Activated CD4-positive, alpha-beta T cell treated with anti-CD3 and anti-CD28 coated beads, Interleukin-2, amount 10 ng/mL, durations not matched to agents 7 days and 5 days (primary cell): ENCODE data around the gene AOPEP. TPM values are rescaled to one million over a fixed set of nuclear protein-coding genes. Genes with fewer than 3 reads are reported as not detected.

Experiments used
- CTCF ChIA-PET: fragments of 350-600 bp; sonication (Branson Sonifier 250); formaldehyde crosslinking; loops from one replicate; lab custom pipeline; 2021; ENCODE audit warnings: antibody characterized with exemption; lab: Charles Lee
- POLR2A ChIA-PET: fragments of 350-600 bp; sonication (Branson Sonifier 250); formaldehyde crosslinking; loops from one replicate; lab custom pipeline; 2021; ENCODE audit warnings: antibody characterized with exemption; lab: Charles Lee
- DNase-seq: peaks from one replicate; pipeline ENCODE4 v3.0.0-alpha.2; 2020
- H3K27ac Mint-ChIP-seq: one replicate; pipeline ENCODE4 v1.8.0; 2021; ENCODE audit warnings: mild to moderate bottlenecking, moderate library complexity, mixed read lengths
- H3K27me3 Mint-ChIP-seq: one replicate; pipeline ENCODE4 v1.8.0; 2021; ENCODE audit warnings: mixed read lengths
- H3K36me3 Mint-ChIP-seq: one replicate; pipeline ENCODE4 v1.8.0; 2021; ENCODE audit warnings: low read depth, mixed read lengths
- H3K4me1 Mint-ChIP-seq: one replicate; pipeline ENCODE4 v1.8.0; 2021; ENCODE audit warnings: mixed read lengths
- H3K4me3 Mint-ChIP-seq: one replicate; pipeline ENCODE4 v1.8.0; 2021; ENCODE audit warnings: mild to moderate bottlenecking, moderate library complexity, mixed read lengths
- H3K9me3 Mint-ChIP-seq: one replicate; pipeline ENCODE4 v1.8.0; 2021; ENCODE audit warnings: mixed read lengths
- total RNA-seq, 2 experiments: library from RNA; stranded (reverse); gene quantifications; one replicate each; pipeline ENCODE4 v1.2.3, GENCODE V29; 2021

Gene AOPEP
- total RNA-seq, 2 experiments from 2014 or later, result 9.7 to 10.7 TPM

DNA sequence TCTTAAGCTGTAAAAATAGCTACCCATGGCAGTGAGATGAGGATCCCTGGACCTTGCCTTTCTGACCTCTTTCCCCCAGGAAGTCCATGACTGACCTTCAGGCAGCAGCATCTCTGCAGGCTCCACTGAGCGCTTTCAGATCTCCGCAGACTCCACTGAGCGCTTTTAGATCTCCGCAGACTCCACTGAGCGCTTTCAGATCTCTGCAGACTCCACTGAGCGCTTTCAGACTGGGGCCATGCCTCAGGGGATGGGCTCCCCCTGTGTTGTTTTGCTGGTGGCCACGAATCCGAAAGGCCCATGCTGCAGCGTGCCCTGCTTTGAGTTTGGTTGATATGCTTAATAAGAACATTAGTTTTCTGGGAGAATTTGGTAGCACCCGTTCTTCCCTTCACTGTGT lies 336.8 kb downstream of the AOPEP start:
- ChIA-PET CTCF (no interaction called here), POLR2A (interaction anchor here (0.7 kb wide), 2 partner anchors 113 to 394 kb away, joined by 3 to 6 read pairs; no protein-coding TSS in a partner anchor)
- H3K27ac Mint-ChIP-seq, result no peak overlapping the region
- H3K4me3 Mint-ChIP-seq, result no peak overlapping the region
- H3K27me3 Mint-ChIP-seq, result no peaks in the 10 kb centered on the region
- H3K9me3 Mint-ChIP-seq, result no peaks in the 10 kb centered on the region
- no peak for DNase-seq
- peaks cover 2% of the 10 kb centered on the region for H3K36me3 Mint-ChIP-seq
- H3K4me1 Mint-ChIP-seq, result peaks cover 6% of the 10 kb centered on the region

DNA sequence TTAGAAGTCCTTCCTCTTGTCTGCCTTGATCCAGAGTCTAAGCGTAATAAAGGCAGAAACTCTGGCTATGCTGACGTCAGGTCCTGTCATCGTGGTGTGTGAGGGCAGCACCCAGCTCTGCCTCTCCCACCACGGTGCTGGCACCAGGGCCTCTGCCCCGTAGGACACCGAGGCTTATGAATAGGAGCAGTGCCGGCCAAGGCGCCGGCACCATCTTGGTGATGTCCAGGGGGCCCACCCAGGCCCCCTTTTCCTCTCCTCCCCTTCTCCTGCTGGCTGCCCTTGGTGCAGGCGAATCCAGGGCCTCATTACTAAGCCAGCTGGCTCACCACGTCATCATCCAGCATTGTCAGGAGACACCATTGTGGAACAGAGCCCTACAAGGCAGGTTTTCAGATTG lies 338.7 kb downstream of the AOPEP start:
- ChIA-PET CTCF (no interaction called here), POLR2A (no interaction called here)
- H3K9me3 Mint-ChIP-seq, result no peaks in the 10 kb centered on the region
- peaks cover 6% of the 10 kb centered on the region for H3K4me1 Mint-ChIP-seq
- no peak overlapping the region for H3K27ac Mint-ChIP-seq
- no peak overlapping the region for H3K4me3 Mint-ChIP-seq
- H3K27me3 Mint-ChIP-seq, result no peaks in the 10 kb centered on the region
- H3K36me3 Mint-ChIP-seq, result peaks cover 2% of the 10 kb centered on the region
- no peak for DNase-seq

DNA sequence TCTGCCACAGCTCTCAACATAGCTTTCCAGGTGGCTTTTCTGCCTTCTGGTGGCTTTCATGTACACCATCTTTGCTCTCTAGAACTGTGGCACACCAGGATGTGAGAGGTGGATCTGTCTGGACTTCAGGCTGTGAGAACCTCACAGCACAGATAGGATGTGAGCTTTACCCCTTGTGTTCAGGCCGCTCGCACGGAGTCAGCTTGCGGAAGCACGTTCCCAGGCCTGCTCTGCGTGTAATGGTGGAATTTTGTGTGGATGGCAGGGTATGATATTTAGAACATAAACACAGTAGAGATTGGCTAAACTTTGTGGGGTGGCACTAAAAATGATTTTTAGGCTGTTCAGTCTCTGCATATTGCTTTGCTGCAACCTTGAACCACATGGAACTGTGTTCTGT lies 340.6 kb downstream of the AOPEP start:
- ChIA-PET CTCF (no interaction called here), POLR2A (no interaction called here)
- no peak for DNase-seq
- Mint-ChIP-seq H3K27ac (no peak overlapping the region), H3K4me3 (no peak overlapping the region), H3K36me3 (no peaks in the 10 kb centered on the region), H3K4me1 (peaks cover 3% of the 10 kb centered on the region), H3K27me3 (no peaks in the 10 kb centered on the region), H3K9me3 (no peaks in the 10 kb centered on the region)

DNA sequence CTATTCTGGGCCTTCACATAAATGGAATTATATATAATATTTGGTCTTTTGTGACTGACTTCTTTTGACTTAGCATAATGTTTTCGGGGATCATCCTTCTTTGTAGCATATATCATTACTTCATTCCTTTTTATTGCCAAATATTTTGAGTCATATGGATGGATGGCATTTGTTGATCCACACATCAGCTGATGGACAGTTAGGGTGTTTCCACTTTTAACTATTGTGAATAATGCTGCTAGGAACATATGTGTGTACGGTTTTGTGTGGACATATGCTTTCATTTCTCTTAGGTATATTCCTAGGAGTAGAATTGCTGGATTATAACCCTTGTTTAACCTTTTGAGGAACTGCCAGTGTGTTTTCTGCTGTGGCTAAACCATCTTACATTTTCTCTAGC lies 341.4 kb downstream of the AOPEP start:
- CTCF ChIA-PET, result no interaction called here
- Mint-ChIP-seq H3K4me3 (no peak overlapping the region), H3K4me1 (no peaks in the 10 kb centered on the region), H3K9me3 (no peaks in the 10 kb centered on the region), H3K36me3 (no peaks in the 10 kb centered on the region), H3K27ac (no peak overlapping the region), H3K27me3 (no peaks in the 10 kb centered on the region)
- POLR2A ChIA-PET, result no interaction called here
- no peak for DNase-seq

DNA sequence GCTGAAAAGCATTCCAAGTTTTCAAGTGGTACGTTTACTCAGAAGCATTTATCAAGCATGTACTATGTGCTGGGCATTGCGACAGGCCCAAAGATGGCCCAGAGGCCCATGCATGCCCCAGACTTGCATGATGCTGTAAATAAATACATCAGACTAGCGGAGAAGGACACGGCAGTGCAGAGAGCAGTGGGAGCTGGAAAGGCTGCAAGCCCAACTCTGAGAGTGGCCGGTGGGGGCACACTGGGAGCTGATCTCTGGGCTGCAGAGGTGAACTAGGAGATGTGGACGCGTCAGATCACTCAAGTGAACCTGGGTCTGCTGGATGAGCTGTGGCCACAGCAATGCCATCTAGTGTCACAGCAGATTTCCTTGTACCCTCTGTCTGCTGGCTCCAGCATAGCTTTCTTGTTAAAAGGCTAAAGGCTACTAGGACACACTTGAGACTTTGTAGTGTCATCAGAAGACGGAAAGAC lies 344.1 kb downstream of the AOPEP start:
- CTCF ChIA-PET, result interaction anchor here (1.6 kb wide), 1 partner anchor 10 kb away, joined by 5 read pairs; no protein-coding TSS in a partner anchor
- H3K4me3 Mint-ChIP-seq, result no peak overlapping the region

DNA sequence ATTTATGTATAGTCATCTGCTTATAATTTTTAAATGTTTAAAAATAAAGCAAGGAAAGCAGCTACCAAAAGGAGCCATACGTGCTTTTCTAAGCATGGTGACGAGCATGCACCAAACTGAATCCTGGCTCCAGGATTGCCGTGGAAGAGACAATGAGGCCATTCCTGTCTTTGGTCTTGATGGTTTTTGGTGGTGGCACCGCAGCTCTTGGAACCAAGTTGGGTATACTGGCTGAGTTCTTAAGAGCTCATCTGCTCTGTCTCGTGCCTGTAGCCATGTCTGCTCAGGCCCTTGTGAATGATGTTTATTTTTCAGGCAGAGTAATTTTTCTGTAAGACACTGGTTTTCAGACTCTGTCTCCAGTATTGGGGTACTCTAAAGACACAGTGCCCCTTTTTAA lies 345.0 kb downstream of the AOPEP start:
- CTCF ChIA-PET, result interaction anchor here (1.0 to 1.6 kb wide), 2 partner anchors 11 to 14 kb away, joined by 3 to 5 read pairs; no protein-coding TSS in a partner anchor

More for the DNA sequence above, 344.1 kb downstream of the AOPEP start:
- Mint-ChIP-seq H3K9me3 (no peaks in the 10 kb centered on the region), H3K27ac (no peak overlapping the region), H3K27me3 (no peaks in the 10 kb centered on the region), H3K36me3 (no peaks in the 10 kb centered on the region), H3K4me1 (no peaks in the 10 kb centered on the region)
- POLR2A ChIA-PET, result no interaction called here
- DNase-seq, result no peak

DNA sequence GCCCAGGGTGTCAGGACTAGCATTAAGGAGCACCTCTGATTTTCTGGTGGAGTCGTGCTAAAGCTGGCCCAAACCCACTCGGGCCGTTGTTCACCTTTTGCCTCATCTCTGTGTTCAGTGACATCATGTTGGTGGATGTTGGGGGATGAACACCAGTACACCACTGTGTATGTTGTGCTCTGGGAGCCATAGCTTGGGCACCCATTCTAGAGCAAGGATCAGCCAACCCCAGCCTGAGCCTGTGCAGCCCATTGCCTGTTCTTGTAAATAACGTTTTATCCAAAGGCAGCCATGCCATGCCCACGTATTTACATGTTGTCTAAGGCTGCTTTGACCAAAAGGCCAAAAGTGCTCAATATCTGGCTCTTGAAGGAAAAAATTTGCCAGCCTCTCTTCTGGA lies 345.4 kb downstream of the AOPEP start:
- no peak for DNase-seq
- H3K4me1 Mint-ChIP-seq, result no peaks in the 10 kb centered on the region
- H3K9me3 Mint-ChIP-seq, result no peaks in the 10 kb centered on the region
- no peak overlapping the region for H3K4me3 Mint-ChIP-seq
- H3K27me3 Mint-ChIP-seq, result no peaks in the 10 kb centered on the region
- H3K36me3 Mint-ChIP-seq, result no peaks in the 10 kb centered on the region
- no peak overlapping the region for H3K27ac Mint-ChIP-seq
- ChIA-PET POLR2A (no interaction called here), CTCF (interaction anchor here (1.0 to 1.9 kb wide), 4 partner anchors 11 to 42 kb away, joined by 3 to 7 read pairs (median 4); no protein-coding TSS in a partner anchor)

More for the DNA sequence above, 345.0 kb downstream of the AOPEP start:
- Mint-ChIP-seq H3K4me1 (no peaks in the 10 kb centered on the region), H3K36me3 (no peaks in the 10 kb centered on the region), H3K27ac (no peak overlapping the region), H3K9me3 (no peaks in the 10 kb centered on the region), H3K27me3 (no peaks in the 10 kb centered on the region), H3K4me3 (no peak overlapping the region)
- no peak for DNase-seq
- POLR2A ChIA-PET, result no interaction called here

DNA sequence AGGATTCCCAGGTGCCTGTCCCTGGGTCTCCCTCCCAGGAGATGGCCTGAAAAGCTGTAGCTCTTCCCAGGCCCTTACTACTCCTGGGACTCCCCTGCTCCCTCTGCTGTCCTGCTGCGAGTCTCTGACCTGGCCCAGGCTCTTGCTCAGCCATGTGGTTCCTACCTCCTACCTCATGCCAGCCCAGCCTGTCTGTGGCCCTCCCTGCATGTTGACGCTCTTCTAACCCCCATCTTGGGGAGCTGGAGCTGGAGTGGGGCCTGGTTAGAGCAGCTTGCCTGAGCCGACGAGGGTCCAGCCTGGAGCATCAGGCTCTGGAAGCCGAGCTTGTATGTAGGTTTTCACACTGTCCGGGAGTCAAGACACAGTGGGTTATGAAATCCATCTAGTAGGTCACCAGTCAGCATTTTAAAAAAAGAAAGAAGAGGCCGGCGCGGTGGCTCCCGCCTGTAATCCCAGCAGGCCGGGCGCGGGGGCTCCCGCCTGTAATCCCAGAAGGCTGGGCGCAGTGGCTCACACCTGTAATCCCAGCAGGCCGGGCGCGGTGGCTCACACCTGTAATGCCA lies 346.6 kb downstream of the AOPEP start:
- Mint-ChIP-seq H3K27ac (no peak overlapping the region), H3K4me1 (no peaks in the 10 kb centered on the region), H3K27me3 (no peaks in the 10 kb centered on the region), H3K36me3 (no peaks in the 10 kb centered on the region), H3K9me3 (no peaks in the 10 kb centered on the region), H3K4me3 (no peak overlapping the region)
- CTCF ChIA-PET, result interaction anchor here (1.1 to 1.9 kb wide), 2 partner anchors 24 to 40 kb away, joined by 3 to 7 read pairs; no protein-coding TSS in a partner anchor
- POLR2A ChIA-PET, result no interaction called here
- DNase-seq, result no peak

DNA sequence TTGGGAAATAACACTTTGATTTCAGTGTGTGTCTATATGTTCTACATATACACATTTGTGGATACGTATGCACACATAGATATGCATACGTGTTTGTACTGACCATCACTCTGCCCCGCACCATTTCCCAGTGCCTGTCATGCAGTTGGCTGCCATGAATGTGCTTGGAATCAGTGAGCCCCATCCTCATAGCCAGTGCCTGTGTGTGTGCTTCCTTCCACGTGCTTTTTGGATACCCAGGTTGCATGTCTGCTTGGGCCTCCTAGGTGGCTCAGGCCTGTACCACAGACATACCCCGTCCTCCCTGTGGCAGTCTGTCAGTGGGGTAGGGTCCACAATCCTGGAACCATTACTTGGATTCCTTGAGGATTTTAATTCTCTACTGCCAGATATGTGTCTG lies 347.4 kb downstream of the AOPEP start:
- no peaks in the 10 kb centered on the region for H3K9me3 Mint-ChIP-seq
- CTCF ChIA-PET, result no interaction called here
- POLR2A ChIA-PET, result no interaction called here

DNA sequence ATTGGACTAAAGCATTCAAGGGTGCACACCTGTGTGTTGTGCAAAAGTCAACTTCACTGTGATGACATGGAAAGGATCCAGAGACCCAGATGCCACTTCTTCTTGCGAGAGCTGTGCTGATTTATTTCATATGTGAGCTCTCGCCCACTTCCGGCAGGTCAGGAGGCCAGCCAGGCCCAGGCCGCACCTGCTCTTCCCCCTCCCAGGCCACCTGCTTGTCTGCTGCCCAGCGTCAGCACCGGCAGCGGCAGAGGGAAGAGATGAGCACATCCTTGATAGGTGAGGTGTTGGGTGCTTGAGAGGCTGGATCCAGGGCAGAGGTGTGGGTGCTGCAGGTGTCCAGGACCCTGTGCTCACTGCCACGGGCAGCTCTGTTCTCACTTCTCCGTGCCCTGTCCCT lies 348.1 kb downstream of the AOPEP start:
- ChIA-PET POLR2A (no interaction called here), CTCF (no interaction called here)
- DNase-seq, result no peak
- Mint-ChIP-seq H3K4me3 (no peak overlapping the region), H3K27me3 (no peaks in the 10 kb centered on the region), H3K9me3 (no peaks in the 10 kb centered on the region), H3K27ac (no peak overlapping the region), H3K36me3 (no peaks in the 10 kb centered on the region), H3K4me1 (no peaks in the 10 kb centered on the region)

More for the DNA sequence above, 347.4 kb downstream of the AOPEP start:
- H3K27ac Mint-ChIP-seq, result no peak overlapping the region
- no peaks in the 10 kb centered on the region for H3K27me3 Mint-ChIP-seq
- H3K36me3 Mint-ChIP-seq, result no peaks in the 10 kb centered on the region
- no peak overlapping the region for H3K4me3 Mint-ChIP-seq
- no peaks in the 10 kb centered on the region for H3K4me1 Mint-ChIP-seq
- DNase-seq, result no peak

DNA sequence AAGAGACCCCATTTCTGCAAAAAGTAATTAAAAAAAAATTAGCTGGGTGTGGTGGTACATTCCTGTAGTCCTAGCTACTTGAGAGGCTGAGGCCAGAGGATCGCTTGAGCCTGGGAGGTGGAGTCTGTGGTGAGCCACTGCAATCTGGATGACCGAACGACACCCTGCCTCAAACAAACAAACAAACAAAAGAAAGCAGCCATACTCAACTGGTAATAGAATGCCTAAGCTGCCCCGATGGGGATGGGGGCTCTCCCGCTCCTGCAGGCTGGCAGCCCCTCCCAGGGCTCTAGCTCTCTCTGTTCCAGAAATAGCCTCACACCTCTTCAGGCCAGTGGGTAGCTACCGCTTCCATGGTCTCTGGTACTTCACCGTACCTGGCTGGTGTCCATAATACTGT lies 349.2 kb downstream of the AOPEP start:
- Mint-ChIP-seq H3K36me3 (no peaks in the 10 kb centered on the region), H3K9me3 (no peaks in the 10 kb centered on the region), H3K27ac (no peak overlapping the region), H3K4me3 (no peak overlapping the region), H3K4me1 (no peaks in the 10 kb centered on the region), H3K27me3 (no peaks in the 10 kb centered on the region)
- ChIA-PET POLR2A (interaction anchor here (0.6 kb wide), 1 partner anchor 38 kb away, joined by 4 read pairs; no protein-coding TSS in a partner anchor), CTCF (interaction anchor here (0.6 to 0.7 kb wide), 3 partner anchors 22 to 373 kb away, joined by 3 read pairs; no protein-coding TSS in a partner anchor)
- DNase-seq, result no peak

DNA sequence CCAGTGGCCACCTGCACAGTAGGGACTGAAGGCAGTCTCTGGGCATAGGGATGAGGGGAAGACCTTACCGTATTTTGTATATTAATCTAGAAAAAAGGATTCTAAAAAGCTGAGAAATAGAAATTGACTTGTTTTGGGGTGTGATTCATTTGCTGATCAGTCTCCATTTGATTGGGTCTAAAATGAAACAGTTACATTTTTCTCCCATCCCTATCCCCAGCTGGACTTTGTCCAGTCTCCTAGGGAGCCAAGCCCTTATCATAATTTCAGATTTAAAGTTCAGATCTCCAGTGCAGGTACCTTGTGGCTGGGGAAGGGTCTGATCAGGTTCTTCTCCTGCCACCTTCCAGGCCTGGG lies 350.2 kb downstream of the AOPEP start:
- H3K36me3 Mint-ChIP-seq, result no peaks in the 10 kb centered on the region
- no peaks in the 10 kb centered on the region for H3K4me1 Mint-ChIP-seq
- POLR2A ChIA-PET, result no interaction called here
- no peak overlapping the region for H3K27ac Mint-ChIP-seq
- H3K9me3 Mint-ChIP-seq, result no peaks in the 10 kb centered on the region
- H3K27me3 Mint-ChIP-seq, result no peaks in the 10 kb centered on the region
- CTCF ChIA-PET, result no interaction called here
- no peak for DNase-seq
- H3K4me3 Mint-ChIP-seq, result no peak overlapping the region

DNA sequence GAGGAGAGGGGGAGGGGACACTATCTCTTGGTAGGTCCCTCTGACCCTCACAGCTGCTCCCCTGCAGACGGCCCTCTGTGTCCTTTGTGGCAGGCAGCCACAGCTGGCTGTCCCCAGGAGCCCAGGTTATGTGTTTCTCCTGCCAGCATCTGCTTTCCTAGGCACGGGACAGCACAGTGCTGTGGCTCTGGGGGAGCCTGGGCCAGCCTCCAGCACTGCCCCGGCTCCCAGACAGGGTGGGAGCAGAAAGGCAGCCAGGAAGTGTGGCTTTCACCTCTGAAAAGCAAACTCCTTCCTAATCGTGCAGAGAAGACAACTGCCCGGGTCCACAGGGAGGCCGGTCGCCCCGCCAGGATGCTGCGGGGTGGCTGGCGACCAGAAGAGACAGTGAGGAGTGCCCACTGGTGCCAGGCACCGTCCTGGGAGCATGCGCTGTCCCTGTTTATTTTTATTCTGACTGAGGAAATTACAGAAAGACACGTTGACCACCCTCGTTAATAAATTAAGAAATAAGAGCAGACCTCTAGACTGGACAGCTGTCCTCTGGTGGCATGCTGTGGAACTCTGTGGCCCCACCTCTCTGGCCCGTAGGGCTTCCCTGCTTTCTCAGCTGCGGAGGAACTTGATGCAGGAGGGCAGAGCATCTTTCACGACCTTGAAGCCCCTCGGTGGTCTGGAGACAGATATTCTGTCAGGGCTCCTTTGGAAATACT lies 350.7 kb downstream of the AOPEP start:
- POLR2A ChIA-PET, result no interaction called here
- Mint-ChIP-seq H3K9me3 (no peaks in the 10 kb centered on the region), H3K36me3 (no peaks in the 10 kb centered on the region), H3K27me3 (no peaks in the 10 kb centered on the region), H3K4me3 (no peak overlapping the region), H3K27ac (no peak overlapping the region), H3K4me1 (no peaks in the 10 kb centered on the region)
- no peak for DNase-seq
- CTCF ChIA-PET, result no interaction called here
